ENCODE results near the gene UGT3A1.

DNA sequence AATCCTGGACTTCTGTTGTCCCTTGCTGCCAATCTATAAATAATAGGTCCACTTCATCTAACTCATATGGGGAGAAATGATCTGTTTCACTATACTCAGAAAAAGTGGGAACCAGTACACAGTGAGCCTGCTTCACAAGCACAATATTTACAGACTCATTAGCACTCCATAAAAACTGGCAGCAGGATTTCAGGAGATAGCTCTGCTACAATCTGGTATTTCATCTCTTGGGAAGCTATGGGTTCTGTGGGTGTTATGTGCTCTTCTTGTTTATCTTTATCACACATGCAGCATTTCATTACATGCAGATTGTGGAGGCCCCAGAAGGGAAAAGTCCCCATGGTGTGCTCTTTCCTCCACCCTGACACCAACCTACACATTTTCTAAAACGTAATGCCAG lies 42.3 kb upstream of the UGT3A1 start:
- TF ChIP-seq NCOA5 (CRISPR knock-in tag; IDR thresholded peaks at IDR 0.05) (no peak), ZNF121 (CRISPR knock-in tag; IDR thresholded peaks at IDR 0.05) (no peak), ZBTB8A (CRISPR knock-in tag; IDR thresholded peaks at IDR 0.05; ENCODE audit: borderline replicate concordance, low read depth) (no peak), ZNF558 (CRISPR knock-in tag; IDR thresholded peaks at IDR 0.05; ENCODE audit: borderline replicate concordance) (no peak), ZNF589 (CRISPR knock-in tag; conservative IDR thresholded peaks at IDR 0.05) (no peak), MAF1 (CRISPR knock-in tag; IDR thresholded peaks at IDR 0.05; ENCODE audit: borderline replicate concordance) (no peak), RELA (CRISPR knock-in tag; IDR thresholded peaks at IDR 0.05) (no peak), CEBPB (IDR thresholded peaks at IDR 0.05; ENCODE audit: borderline replicate concordance, low read depth, low read length) (no peak), PBX3 (CRISPR knock-in tag; IDR thresholded peaks at IDR 0.05; ENCODE audit: borderline replicate concordance) (no peak), EZH2 (conservative IDR thresholded peaks at IDR 0.05; ENCODE audit: low read depth, low read length) (no peak), CTCF (CRISPR knock-in tag; IDR thresholded peaks at IDR 0.05) (no peak)
- TF ChIP-seq, protein P1, sequence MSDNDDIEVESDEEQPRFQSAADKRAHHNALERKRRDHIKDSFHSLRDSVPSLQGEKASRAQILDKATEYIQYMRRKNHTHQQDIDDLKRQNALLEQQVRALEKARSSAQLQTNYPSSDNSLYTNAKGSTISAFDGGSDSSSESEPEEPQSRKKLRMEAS (IDR thresholded peaks at IDR 0.05), result no peak
- TF ChIP-seq, protein P2, sequence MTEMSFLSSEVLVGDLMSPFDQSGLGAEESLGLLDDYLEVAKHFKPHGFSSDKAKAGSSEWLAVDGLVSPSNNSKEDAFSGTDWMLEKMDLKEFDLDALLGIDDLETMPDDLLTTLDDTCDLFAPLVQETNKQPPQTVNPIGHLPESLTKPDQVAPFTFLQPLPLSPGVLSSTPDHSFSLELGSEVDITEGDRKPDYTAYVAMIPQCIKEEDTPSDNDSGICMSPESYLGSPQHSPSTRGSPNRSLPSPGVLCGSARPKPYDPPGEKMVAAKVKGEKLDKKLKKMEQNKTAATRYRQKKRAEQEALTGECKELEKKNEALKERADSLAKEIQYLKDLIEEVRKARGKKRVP (CRISPR knock-in tag; IDR thresholded peaks at IDR 0.05), result no peak
